GM20000 (cell line): ENCODE data around the gene PDZRN3.

ENCODE experiments used
- DNase-seq: peaks from one replicate; pipeline ENCODE4 v3.0.0; 2012; ENCODE audit warnings: low spot score
- TF ChIP-seq, protein P1 (sequence below): IDR thresholded peaks from 2 replicates; pipeline ENCODE4 v1.5.1; 2012; ENCODE audit warnings: mild to moderate bottlenecking, control low read depth; ENCODE audit errors: extremely low read depth, missing control alignments

Gene PDZRN3

GRCh38 chr3:73381551-73381950, 243.2 kb downstream of the PDZRN3 start:
- no peak for DNase-seq
- TF ChIP-seq, protein P1, sequence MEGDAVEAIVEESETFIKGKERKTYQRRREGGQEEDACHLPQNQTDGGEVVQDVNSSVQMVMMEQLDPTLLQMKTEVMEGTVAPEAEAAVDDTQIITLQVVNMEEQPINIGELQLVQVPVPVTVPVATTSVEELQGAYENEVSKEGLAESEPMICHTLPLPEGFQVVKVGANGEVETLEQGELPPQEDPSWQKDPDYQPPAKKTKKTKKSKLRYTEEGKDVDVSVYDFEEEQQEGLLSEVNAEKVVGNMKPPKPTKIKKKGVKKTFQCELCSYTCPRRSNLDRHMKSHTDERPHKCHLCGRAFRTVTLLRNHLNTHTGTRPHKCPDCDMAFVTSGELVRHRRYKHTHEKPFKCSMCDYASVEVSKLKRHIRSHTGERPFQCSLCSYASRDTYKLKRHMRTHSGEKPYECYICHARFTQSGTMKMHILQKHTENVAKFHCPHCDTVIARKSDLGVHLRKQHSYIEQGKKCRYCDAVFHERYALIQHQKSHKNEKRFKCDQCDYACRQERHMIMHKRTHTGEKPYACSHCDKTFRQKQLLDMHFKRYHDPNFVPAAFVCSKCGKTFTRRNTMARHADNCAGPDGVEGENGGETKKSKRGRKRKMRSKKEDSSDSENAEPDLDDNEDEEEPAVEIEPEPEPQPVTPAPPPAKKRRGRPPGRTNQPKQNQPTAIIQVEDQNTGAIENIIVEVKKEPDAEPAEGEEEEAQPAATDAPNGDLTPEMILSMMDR = no peak

- no peak for DNase-seq
- TF ChIP-seq, protein P1 = no peak
Observed at GRCh38 chr3:73380735-73381532, 243.8 kb downstream of the PDZRN3 start.

DNA sequence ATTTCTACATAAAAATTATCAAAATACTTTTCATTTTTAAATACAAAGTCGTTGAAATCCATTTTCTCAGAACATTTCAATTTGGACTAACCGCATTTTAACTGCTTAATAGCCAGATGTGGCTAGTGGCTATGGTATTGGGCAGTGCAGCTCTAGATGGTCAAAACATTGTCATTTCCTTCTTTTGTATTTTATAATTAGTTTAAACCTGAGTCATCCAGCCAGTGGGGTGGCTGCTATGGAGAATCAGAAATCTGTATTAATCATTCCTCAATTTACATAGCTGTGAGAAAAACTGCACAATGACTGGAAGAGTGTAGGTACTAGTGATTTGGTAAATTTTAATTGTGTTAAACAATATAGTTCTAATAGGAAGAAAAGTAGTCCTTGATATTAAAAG, 245.3 kb downstream of the PDZRN3 start:
- TF ChIP-seq, protein P1 = no peak
- DNase-seq = no peak

- DNase-seq = no peak
- TF ChIP-seq, protein P1 = no peak
Observed at GRCh38 chr3:73378207-73378606, 246.5 kb downstream of the PDZRN3 start.

- no peak for DNase-seq
- TF ChIP-seq, protein P1 = no peak
Observed at GRCh38 chr3:73365756-73366397, 258.9 kb downstream of the PDZRN3 start.

- TF ChIP-seq, protein P1 = no peak
Observed at GRCh38 chr3:73364517-73364916, 260.2 kb downstream of the PDZRN3 start.

DNA sequence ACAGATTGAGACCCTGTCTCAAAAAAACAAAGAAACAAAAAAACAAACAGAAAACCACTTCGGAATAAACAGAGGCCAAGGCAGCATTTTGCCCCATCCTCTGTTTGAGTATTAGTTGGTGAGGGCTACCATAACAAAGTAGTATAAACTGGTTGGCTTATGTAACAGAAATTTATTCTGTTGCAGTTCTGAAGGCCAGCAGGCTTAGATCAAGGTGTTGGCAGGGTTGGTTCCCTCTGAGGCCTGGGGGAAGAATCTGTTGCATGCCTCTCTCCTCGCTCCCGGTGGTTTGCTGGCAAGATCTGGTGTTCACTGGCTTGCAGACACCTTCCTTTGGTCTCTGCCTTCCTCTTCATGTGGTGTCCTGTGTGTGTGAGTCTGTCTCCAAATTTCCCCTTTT, 261.6 kb downstream of the PDZRN3 start:
- no peak for DNase-seq
- TF ChIP-seq, protein P1 = no peak

More at GRCh38 chr3:73364517-73364916, 260.2 kb downstream of the PDZRN3 start:
- no peak for DNase-seq
